IMR-90 (cell line): Measurements from ENCODE around the gene SPRR3. TPM values are rescaled to one million over a fixed set of nuclear protein-coding genes. Genes with fewer than 3 reads are reported as not detected.

Experiments used
- ATAC-seq: fragments of 200-7000 bp; cut with Tn5 transposase; 2 replicates; pipeline ENCODE4 v1.9.1; 2020; ENCODE audit warnings: low read depth, mild to moderate bottlenecking, moderate library complexity
- BruUV-seq: library from RNA; stranded (reverse); fragments of 400-500 nt; replicated peaks from 2 replicates; lab custom pipeline; 2021; lab: Mats Ljungman, UMichigan
- CTCF ChIA-PET: fragments of 300-600 bp; formaldehyde crosslinking; extraction: SDS; loops from one replicate; lab custom pipeline; 2021; ENCODE audit warnings: antibody characterized with exemption; lab: Yijun Ruan, JAX
- POLR2A ChIA-PET: fragments of 300-600 bp; sonication (Branson Sonifier 250); formaldehyde crosslinking; loops from one replicate; lab custom pipeline; 2022; ENCODE audit warnings: antibody characterized with exemption; ENCODE audit not compliant: unreplicated experiment; lab: Charles Lee
- DNase-seq: peaks from one replicate; pipeline ENCODE4 v3.0.0; 2013
- H2AFZ ChIP-seq: replicated peaks from 2 replicates; pipeline ENCODE3; 2013; ENCODE audit warnings: low read length, mild to moderate bottlenecking; ENCODE audit not compliant: poor library complexity
- H2AK5ac ChIP-seq: 2 replicates; pipeline ENCODE4 v1.6.1; 2013; ENCODE audit warnings: low read depth, low read length, inconsistent platforms
- H2AK9ac ChIP-seq: replicated peaks from 2 replicates; pipeline ENCODE3; 2013; ENCODE audit warnings: mild to moderate bottlenecking, low read depth, low read length, moderate library complexity; ENCODE audit not compliant: poor library complexity
- H2BK120ac ChIP-seq: 2 replicates; pipeline ENCODE4 v1.6.1; 2013; ENCODE audit warnings: low read depth, low read length, inconsistent platforms
- H2BK15ac ChIP-seq: 3 replicates; pipeline ENCODE4 v1.6.1; 2013; ENCODE audit warnings: low read depth, low read length, inconsistent platforms
- H2BK20ac ChIP-seq: 2 replicates; pipeline ENCODE4 v1.6.1; 2013; ENCODE audit warnings: low read depth, mild to moderate bottlenecking, inconsistent platforms, low read length, moderate library complexity
- H2BK5ac ChIP-seq: 2 replicates; pipeline ENCODE4 v1.6.1; 2013; ENCODE audit warnings: mild to moderate bottlenecking, low read depth, low read length, inconsistent platforms; ENCODE audit not compliant: poor library complexity, severe bottlenecking
- H3K14ac ChIP-seq: replicated peaks from 2 replicates; pipeline ENCODE4 v1.6.1; 2013; ENCODE audit warnings: low read depth, low read length, inconsistent platforms
- H3K18ac ChIP-seq: 2 replicates; pipeline ENCODE4 v1.6.1; 2013; ENCODE audit warnings: low read depth, low read length, control low read depth
- H3K23ac ChIP-seq: 2 replicates; pipeline ENCODE4 v1.6.1; 2013; ENCODE audit warnings: low read depth, low read length, inconsistent platforms
- H3K27ac ChIP-seq: 2 replicates; pipeline ENCODE4 v1.5.1; 2013; ENCODE audit warnings: mild to moderate bottlenecking, control low read depth, low read length; ENCODE audit not compliant: insufficient read depth
- H3K27me3 ChIP-seq: 2 replicates; pipeline ENCODE4 v1.6.1; 2013; ENCODE audit warnings: low read length; ENCODE audit not compliant: control insufficient read depth, insufficient read depth
- H3K36me3 ChIP-seq: 2 replicates; pipeline ENCODE4 v1.6.1; 2013; ENCODE audit warnings: low read length, mixed read lengths; ENCODE audit not compliant: control insufficient read depth, insufficient read depth
- H3K4ac ChIP-seq: 2 replicates; pipeline ENCODE4 v1.6.1; 2013; ENCODE audit warnings: low read depth, low read length, inconsistent platforms
- H3K4me1 ChIP-seq: 2 replicates; pipeline ENCODE4 v1.6.1; 2013; ENCODE audit warnings: low read length, mixed read lengths; ENCODE audit not compliant: control insufficient read depth, insufficient read depth
- H3K4me2 ChIP-seq: 2 replicates; pipeline ENCODE4 v1.6.1; 2013; ENCODE audit warnings: low read depth, mild to moderate bottlenecking, control low read depth, low read length, moderate library complexity
- H3K4me3 ChIP-seq: 2 replicates; pipeline ENCODE4 v1.5.1; 2013; ENCODE audit warnings: low read depth, mild to moderate bottlenecking, control low read depth, low read length, moderate library complexity; ENCODE audit not compliant: insufficient read depth
- H3K56ac ChIP-seq: 2 replicates; pipeline ENCODE4 v1.6.1; 2013; ENCODE audit warnings: low read length, inconsistent platforms; ENCODE audit not compliant: insufficient read depth; ENCODE audit errors: extremely low read depth
- H3K79me1 ChIP-seq, 2 experiments: 2 replicates each; pipeline ENCODE4 v1.6.1; 2013; ENCODE audit warnings: low read length in 2 of 2, inconsistent platforms in 1 of 2, low read depth in 1 of 2
- H3K9ac ChIP-seq: 2 replicates; pipeline ENCODE4 v1.6.1; 2013; ENCODE audit warnings: low read depth, low read length, control low read depth
- H3K9me1 ChIP-seq: 2 replicates; pipeline ENCODE4 v1.6.1; 2013; ENCODE audit warnings: low read length, inconsistent platforms; ENCODE audit not compliant: insufficient read depth
- H3K9me3 ChIP-seq: 2 replicates; pipeline ENCODE4 v1.6.1; 2013; ENCODE audit warnings: low read length; ENCODE audit not compliant: control insufficient read depth, insufficient read depth
- H4K20me1 ChIP-seq: 2 replicates; pipeline ENCODE4 v1.6.1; 2013; ENCODE audit warnings: low read length, inconsistent platforms; ENCODE audit not compliant: insufficient read depth
- H4K5ac ChIP-seq: 2 replicates; pipeline ENCODE4 v1.6.1; 2013; ENCODE audit warnings: mild to moderate bottlenecking, low read depth, low read length, control low read depth
- H4K8ac ChIP-seq, 2 experiments: 2 replicates each; pipeline ENCODE4 v1.6.1; 2013; ENCODE audit warnings: low read depth in 2 of 2, low read length in 2 of 2, control low read depth in 1 of 2, inconsistent platforms in 1 of 2
- H4K91ac ChIP-seq: 2 replicates; pipeline ENCODE4 v1.6.1; 2013; ENCODE audit warnings: low read depth, low read length, inconsistent platforms; ENCODE audit not compliant: insufficient read depth
- BHLHE40 ChIP-seq: fragments of 150-350 bp; IDR thresholded peaks from 2 replicates; pipeline ENCODE4 v1.6.1; 2016; ENCODE audit warnings: mild to moderate bottlenecking, low read depth, low read length
- FOS ChIP-seq: fragments of 150-350 bp; IDR thresholded peaks from 2 replicates; pipeline ENCODE4 v1.6.1; 2016; ENCODE audit warnings: low read depth, low read length
- MAZ ChIP-seq: IDR thresholded peaks from 2 replicates; pipeline ENCODE4 v1.6.1; 2012; ENCODE audit warnings: low read depth, mild to moderate bottlenecking, low read length, improper control_type of control experiment, moderate library complexity, borderline replicate concordance
- MXI1 ChIP-seq: IDR thresholded peaks from 2 replicates; pipeline ENCODE4 v1.6.1; 2012; ENCODE audit warnings: low read depth, mild to moderate bottlenecking, low read length, moderate library complexity, borderline replicate concordance
- NFE2L2 ChIP-seq: fragments of 150-350 bp; IDR thresholded peaks from 2 replicates; pipeline ENCODE4 v1.6.1; 2016; ENCODE audit warnings: low read depth, mild to moderate bottlenecking, low read length
- RCOR1 ChIP-seq: IDR thresholded peaks from 2 replicates; pipeline ENCODE4 v1.6.1; 2012; ENCODE audit warnings: mild to moderate bottlenecking, low read length, improper control_type of control experiment; ENCODE audit not compliant: insufficient replicate concordance
- RFX5 ChIP-seq: IDR thresholded peaks from 2 replicates; pipeline ENCODE4 v1.8.0; 2012; ENCODE audit warnings: low read depth, mild to moderate bottlenecking, low read length, moderate library complexity
- SMC3 ChIP-seq: fragments of 150-350 bp; IDR thresholded peaks from 2 replicates; pipeline ENCODE4 v1.6.1; 2016; ENCODE audit warnings: low read depth, mild to moderate bottlenecking, antibody characterized with exemption, low read length, moderate library complexity
- WGBS, 2 experiments: methylation state at CpG; one replicate each; pipeline versions ENCODE4 v1.1.5 to v1.1.7; 2013; ENCODE audit warnings: missing lambda C conversion rate in 2 of 2; ENCODE audit not compliant: insufficient read length in 1 of 2; ENCODE audit errors: extremely low coverage in 2 of 2; 5-methylcytosine and 5-hydroxymethylcytosine counted together
- dilution Hi-C: fragments of 300-500 bp; cut with HindIII; formaldehyde crosslinking; loops from one replicate; pipeline ENCODE4 v1.14.3; 2018; ENCODE audit warnings: low sequenced_read_pairs; ENCODE audit not compliant: unreplicated experiment
- in situ Hi-C: fragments of 300-500 bp; cut with MboI; formaldehyde crosslinking; loops from 3 replicates; pipeline ENCODE4 v1.14.3; 2019; ENCODE audit warnings: low sequenced_read_pairs, inconsistent platforms, mixed read lengths
- intact Hi-C: fragments of 100-400 bp; cut with micrococcal nuclease; formaldehyde crosslinking; loops from 2 replicates; pipeline ENCODE4 v1.10.0; 2022
- polyA plus RNA-seq, 3 experiments: library from polyadenylated mRNA; depleted of rRNA; stranded (reverse); fragments of >200 nt; gene quantifications; 2 replicates each; pipeline ENCODE4 v1.2.3, GENCODE V29; 2012; ENCODE audit warnings: low replicate concordance in 1 of 3
- total RNA-seq: library from RNA; depleted of rRNA; stranded (reverse); fragments of >200 nt; gene quantifications from 2 replicates; pipeline ENCODE4 v1.2.3, GENCODE V29; 2012
- TF ChIP-seq, protein P1 (sequence below): conservative IDR thresholded peaks from 2 replicates; pipeline ENCODE4 v1.5.1; 2012; ENCODE audit warnings: mild to moderate bottlenecking, low read depth, low read length, improper control_type of control experiment

SPRR3 gene
- total and polyA plus RNA-seq, 2 of the 4 experiments (the other 2 are of a cell fraction): not detected

DNA sequence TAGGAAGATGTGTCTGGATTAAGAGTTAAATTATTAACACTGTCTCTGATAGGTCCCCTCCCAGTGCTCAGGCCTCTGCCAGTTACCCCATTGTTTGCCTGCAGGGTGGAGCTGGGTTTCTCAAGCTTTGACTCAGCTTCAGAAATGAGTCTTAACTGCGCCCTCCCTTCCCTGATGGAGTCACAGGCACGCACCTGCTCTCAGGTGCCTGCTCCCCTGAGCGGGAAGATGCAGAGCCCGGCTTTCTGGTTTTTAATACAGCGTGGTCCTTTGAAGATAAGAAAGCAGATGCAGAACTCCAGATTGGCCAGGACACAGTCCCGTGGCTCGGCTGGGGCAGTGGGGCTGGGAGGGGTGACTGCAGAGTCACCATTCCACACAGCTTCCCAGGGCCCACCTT, 34.3 kb upstream of the SPRR3 start:
- BruUV-seq: no TSS peak

More for the DNA sequence above, 34.3 kb upstream of the SPRR3 start:
- H2BK120ac ChIP-seq: no peak overlapping the region
- H3K9ac ChIP-seq: no peak overlapping the region
- no peak overlapping the region for H4K5ac ChIP-seq
- ATAC-seq (no peak), DNase-seq (no peak)
- no peaks in the 10 kb centered on the region for H3K9me1 ChIP-seq
- no peaks in the 10 kb centered on the region for H3K4me1 ChIP-seq
- no peak overlapping the region for H4K91ac ChIP-seq
- no peak overlapping the region for H3K14ac ChIP-seq
- ChIA-PET POLR2A (no interaction called here), CTCF (no interaction called here)
- TF ChIP-seq, protein P1, sequence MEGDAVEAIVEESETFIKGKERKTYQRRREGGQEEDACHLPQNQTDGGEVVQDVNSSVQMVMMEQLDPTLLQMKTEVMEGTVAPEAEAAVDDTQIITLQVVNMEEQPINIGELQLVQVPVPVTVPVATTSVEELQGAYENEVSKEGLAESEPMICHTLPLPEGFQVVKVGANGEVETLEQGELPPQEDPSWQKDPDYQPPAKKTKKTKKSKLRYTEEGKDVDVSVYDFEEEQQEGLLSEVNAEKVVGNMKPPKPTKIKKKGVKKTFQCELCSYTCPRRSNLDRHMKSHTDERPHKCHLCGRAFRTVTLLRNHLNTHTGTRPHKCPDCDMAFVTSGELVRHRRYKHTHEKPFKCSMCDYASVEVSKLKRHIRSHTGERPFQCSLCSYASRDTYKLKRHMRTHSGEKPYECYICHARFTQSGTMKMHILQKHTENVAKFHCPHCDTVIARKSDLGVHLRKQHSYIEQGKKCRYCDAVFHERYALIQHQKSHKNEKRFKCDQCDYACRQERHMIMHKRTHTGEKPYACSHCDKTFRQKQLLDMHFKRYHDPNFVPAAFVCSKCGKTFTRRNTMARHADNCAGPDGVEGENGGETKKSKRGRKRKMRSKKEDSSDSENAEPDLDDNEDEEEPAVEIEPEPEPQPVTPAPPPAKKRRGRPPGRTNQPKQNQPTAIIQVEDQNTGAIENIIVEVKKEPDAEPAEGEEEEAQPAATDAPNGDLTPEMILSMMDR: no peak
- TF ChIP-seq NFE2L2 (no peak), RFX5 (no peak), BHLHE40 (no peak), SMC3 (no peak), MXI1 (no peak), FOS (no peak), MAZ (no peak), RCOR1 (no peak)
- H3K79me1 ChIP-seq: no peaks in the 10 kb centered on the region
- H3K9me3 ChIP-seq: no peaks in the 10 kb centered on the region
- no peak overlapping the region for H2BK15ac ChIP-seq
- H3K4me2 ChIP-seq: no peak overlapping the region
- no peak overlapping the region for H3K4ac ChIP-seq
- no peak overlapping the region for H3K23ac ChIP-seq
- H2BK5ac ChIP-seq: no peak overlapping the region
- intact Hi-C loops (no loop called here), in situ Hi-C loops (no loop called here), dilution Hi-C loops (no loop called here)
- no peaks in the 10 kb centered on the region for H3K27me3 ChIP-seq
- H4K20me1 ChIP-seq: no peaks in the 10 kb centered on the region
- no peak overlapping the region for H2AFZ ChIP-seq
- H3K36me3 ChIP-seq: no peaks in the 10 kb centered on the region
- no CpG with 5 or more reads among the region's 7 CpGs for WGBS, 2 experiments
- H2AK5ac ChIP-seq: no peak overlapping the region
- H3K27ac ChIP-seq: no peak overlapping the region
- H2BK20ac ChIP-seq: no peak overlapping the region
- H3K56ac ChIP-seq: no peak overlapping the region
- H3K4me3 ChIP-seq: no peak overlapping the region
- H4K8ac ChIP-seq: no peak overlapping the region
- no peak overlapping the region for H3K18ac ChIP-seq
- no peak overlapping the region for H2AK9ac ChIP-seq
